Measurements from ENCODE around the gene DIAPH1. TPM values are rescaled to one million over a fixed set of nuclear protein-coding genes. Genes with fewer than 3 reads are reported as not detected.

DIAPH1 gene
- 100 to 1,000 TPM in 1 of 5 donors, 10 to 100 TPM in 4; 18.0 to 181 (median 77.0) TPM for total RNA-seq
- polyA plus RNA-seq, result 10 to 100 TPM; 41.4 to 98.1 (median 76.1) TPM
- long read RNA-seq, donor 1, result 0 reads
- long read RNA-seq, donor 2, result 0 reads
- long read RNA-seq, donor 3, result 0 reads
- long read RNA-seq, donor 4, result 0 reads
- long read RNA-seq, donor 5, partial matches to known transcripts, result 0 of 2 reads
- long read RNA-seq, donor 5, other reads (novel, unspliced or antisense), result 0 of 2 reads
- long read RNA-seq, donor 6, partial matches to known transcripts, result 16 of 16 reads
- long read RNA-seq, donor 6, other reads (novel, unspliced or antisense), result 0 of 16 reads
- long read RNA-seq, donor 7, partial matches to known transcripts, result 30 of 30 reads
- long read RNA-seq, donor 7, other reads (novel, unspliced or antisense), result 0 of 30 reads
- long read RNA-seq, donor 8, result 0 reads
- long read RNA-seq, donor 9, partial matches to known transcripts, result 6 of 6 reads
- long read RNA-seq, donor 9, other reads (novel, unspliced or antisense), result 0 of 6 reads
- long read RNA-seq, donor 10, result 0 reads

DNA sequence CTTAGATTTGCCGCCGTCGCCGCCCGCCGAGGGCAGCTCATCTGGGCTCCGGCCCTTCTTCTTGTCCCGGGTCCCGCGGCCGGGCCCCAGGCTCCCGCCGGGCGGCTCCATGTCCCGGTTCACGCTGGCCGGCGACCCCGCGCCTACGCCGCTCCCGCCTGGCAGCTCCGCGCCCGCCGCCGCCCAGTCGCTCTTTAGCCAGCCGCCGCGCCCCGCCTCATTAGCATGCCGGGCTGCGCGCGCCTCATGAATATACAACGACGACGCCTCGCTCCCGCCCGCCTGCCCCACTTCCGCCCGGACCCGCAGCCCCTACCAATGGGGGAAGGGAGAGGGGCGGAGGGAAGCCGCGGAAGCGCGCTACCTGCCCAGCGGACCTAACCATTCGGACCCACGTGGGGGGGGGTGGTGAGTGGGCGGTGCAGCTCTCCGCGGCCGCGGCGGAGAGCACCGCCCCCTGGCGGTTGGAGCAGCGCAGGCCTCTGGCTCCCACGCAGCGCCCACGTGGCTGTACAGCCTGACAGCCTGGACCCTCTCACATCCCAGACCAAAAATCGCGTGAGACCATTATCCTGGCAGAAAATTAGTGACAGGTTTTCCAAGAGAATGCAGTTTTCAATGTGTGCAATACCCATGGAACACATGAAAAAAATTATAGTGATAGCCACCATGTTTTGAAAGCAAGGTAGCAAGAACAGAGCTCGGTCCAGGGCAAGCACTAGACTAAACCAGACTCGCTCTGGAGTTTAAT lies at the start of gene DIAPH1:
TSS of gene DIAPH1 (minus strand) at position 197 of the 751 bp plus-strand sequence. CDS start at position 111, 86 bp downstream.
- 1 to 4% (median 2%) methylated on average over 14 to 70 of the region's 70 CpGs for WGBS, 5 donors
- TF ChIP-seq EP300 (IDR thresholded peaks at IDR 0.05), result no peak
- TF ChIP-seq POLR2A (IDR thresholded peaks at IDR 0.05), result peak in 1 of 4 donors; percentile 63
- TF ChIP-seq POLR2AphosphoS5 (IDR thresholded peaks at IDR 0.05), result peak; percentile 76 to 96 (median 93)
- TF ChIP-seq, protein P1, sequence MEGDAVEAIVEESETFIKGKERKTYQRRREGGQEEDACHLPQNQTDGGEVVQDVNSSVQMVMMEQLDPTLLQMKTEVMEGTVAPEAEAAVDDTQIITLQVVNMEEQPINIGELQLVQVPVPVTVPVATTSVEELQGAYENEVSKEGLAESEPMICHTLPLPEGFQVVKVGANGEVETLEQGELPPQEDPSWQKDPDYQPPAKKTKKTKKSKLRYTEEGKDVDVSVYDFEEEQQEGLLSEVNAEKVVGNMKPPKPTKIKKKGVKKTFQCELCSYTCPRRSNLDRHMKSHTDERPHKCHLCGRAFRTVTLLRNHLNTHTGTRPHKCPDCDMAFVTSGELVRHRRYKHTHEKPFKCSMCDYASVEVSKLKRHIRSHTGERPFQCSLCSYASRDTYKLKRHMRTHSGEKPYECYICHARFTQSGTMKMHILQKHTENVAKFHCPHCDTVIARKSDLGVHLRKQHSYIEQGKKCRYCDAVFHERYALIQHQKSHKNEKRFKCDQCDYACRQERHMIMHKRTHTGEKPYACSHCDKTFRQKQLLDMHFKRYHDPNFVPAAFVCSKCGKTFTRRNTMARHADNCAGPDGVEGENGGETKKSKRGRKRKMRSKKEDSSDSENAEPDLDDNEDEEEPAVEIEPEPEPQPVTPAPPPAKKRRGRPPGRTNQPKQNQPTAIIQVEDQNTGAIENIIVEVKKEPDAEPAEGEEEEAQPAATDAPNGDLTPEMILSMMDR (IDR thresholded peaks at IDR 0.05), result peak in 6 of 7 experiments; percentile 83 to 99 (median 98)
- H3K27ac ChIP-seq, result peak within 1 kb of the TSS; percentile 96 to 100 (median 99)
- peak within 1 kb of the TSS; percentile 86 to 99 (median 91) for H3K4me3 ChIP-seq
- peaks cover 23 to 49% (median 42%) of the 10 kb centered on the region in 4 donors for H3K4me1 ChIP-seq
- H3K27me3 ChIP-seq, result no peaks in the 10 kb centered on the region
- no peaks in the 10 kb centered on the region for H3K9me3 ChIP-seq
- H3K36me3 ChIP-seq, result peaks cover 30 to 42% (median 41%) of the 10 kb centered on the region in 4 donors
- DNase-seq, result peak; percentile 99
- intact Hi-C loops (cut with DNase I; ENCODE audit: low total_unique reads), result no loop called here

DNA sequence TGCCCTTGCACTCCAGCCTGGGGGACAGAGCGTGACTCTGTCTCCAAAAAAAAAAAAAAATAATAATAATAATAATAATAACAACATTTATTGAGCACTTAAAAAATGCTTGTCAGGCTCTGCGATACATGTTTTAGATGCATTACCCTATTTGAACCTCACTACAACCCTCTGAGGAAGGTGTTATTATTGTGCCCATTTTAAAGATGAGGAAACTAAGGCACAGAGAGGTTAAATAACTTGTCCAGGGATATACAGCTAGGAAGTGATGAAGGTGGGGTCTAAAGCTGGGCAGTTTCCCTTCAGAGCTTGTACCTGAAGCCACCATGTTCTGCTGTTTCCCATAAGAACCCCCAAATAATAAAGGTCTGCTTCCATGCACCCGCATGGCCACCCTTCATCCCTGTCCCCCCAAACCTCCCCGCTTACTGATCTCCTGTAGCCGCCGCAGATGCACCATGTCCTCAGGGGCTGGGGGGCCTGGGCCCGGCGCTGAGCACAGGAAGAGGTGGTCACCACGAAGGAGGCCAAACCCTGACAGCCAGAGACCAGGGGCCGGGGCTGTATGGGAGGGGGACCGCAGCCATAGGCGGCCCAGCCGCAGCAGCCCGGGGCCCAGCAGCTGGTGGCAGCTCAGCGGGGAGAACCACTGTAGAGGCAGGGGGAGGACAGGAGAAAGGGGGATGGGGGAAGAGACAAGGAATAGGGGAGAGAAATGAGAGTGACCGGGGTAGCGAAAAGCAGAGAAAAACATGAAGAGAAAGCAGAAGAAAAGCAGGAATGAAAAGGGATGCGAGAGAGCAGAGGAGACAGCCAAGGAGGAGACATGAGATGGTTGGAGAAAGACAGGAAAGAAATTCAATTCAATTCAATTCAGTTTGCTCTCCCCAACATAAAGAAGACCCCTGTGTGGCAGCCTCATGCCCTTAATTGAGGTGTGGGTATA lies 47.5 kb upstream of the DIAPH1 start:
- H3K36me3 ChIP-seq, result peaks cover 4 to 41% (median 26%) of the 10 kb centered on the region in 4 donors
- H3K27ac ChIP-seq, result no peak overlapping the region
- H3K9me3 ChIP-seq, result no peaks in the 10 kb centered on the region
- no peak for DNase-seq
- H3K4me3 ChIP-seq, result no peak overlapping the region
- H3K4me1 ChIP-seq, result peaks cover 0 to 8% (median 7%) of the 10 kb centered on the region in 4 donors
- H3K27me3 ChIP-seq, result no peaks in the 10 kb centered on the region
- WGBS, 5 donors, result 90 to 95% (median 93%) methylated on average over 16 to 18 of the region's 18 CpGs
- TF ChIP-seq, protein P1 (IDR thresholded peaks at IDR 0.05), result no peak
- intact Hi-C loops (cut with DNase I; ENCODE audit: low total_unique reads), result no loop called here

DNA sequence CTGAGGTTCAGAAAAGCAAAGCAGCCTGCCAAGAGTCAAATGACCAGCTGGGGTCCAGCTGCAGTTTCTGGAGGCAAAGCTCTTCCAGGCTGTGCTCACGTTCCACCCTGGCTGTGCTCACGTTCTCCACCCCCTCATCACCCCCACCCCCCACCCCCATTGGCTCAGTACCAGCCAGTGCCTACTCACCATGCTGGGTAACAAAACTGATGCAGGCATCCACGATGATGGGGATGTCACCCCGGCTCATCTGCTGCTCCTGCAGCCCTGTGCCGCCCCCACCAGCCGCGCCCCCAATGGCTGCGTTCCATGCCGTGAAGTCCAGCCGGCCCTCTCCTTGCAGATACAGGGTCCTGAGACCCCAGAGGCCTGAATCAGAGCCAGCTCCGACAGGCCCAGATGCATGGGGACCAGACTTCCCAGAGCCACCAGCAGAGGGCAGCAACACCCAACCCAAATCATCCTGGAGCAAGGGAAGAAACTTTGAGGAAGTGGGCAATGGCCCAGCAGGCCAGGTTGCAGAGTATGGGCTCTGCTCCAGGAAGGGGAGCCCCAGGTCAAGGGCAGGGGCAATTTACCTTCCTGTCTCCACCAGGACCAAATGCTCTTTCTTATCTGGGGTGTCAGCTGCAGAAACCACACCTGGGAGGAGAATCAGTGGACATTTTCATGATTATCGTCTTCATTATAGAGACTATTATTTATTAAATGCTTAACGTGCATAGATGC lies 46.1 kb upstream of the DIAPH1 start:
- no peaks in the 10 kb centered on the region for H3K27me3 ChIP-seq
- intact Hi-C loops (cut with DNase I; ENCODE audit: low total_unique reads), result no loop called here
- peaks cover 0 to 8% (median 7%) of the 10 kb centered on the region in 4 donors for H3K4me1 ChIP-seq
- TF ChIP-seq EP300 (IDR thresholded peaks at IDR 0.05) (no peak), POLR2AphosphoS5 (IDR thresholded peaks at IDR 0.05) (peak in 1 of 3 donors; percentile 71), POLR2A (IDR thresholded peaks at IDR 0.05) (no peak)
- TF ChIP-seq, protein P1 (IDR thresholded peaks at IDR 0.05), result peak in 5 of 7 experiments; percentile 80 to 93 (median 88)
- H3K27ac ChIP-seq, result no peak overlapping the region
- H3K36me3 ChIP-seq, result peaks cover 4 to 33% (median 20%) of the 10 kb centered on the region in 4 donors
- DNase-seq, result peak; percentile 91 to 92
- 26 to 42% (median 30%) methylated on average over 6 to 13 of the region's 13 CpGs for WGBS, 5 donors
- H3K4me3 ChIP-seq, result no peak overlapping the region
- no peaks in the 10 kb centered on the region for H3K9me3 ChIP-seq
